BLaER1 treated with 17β-estradiol and CSF1 and Interleukin-3, amounts not matched to agents 10 nM and 100 nM (cell line): ENCODE data around the gene ZNF490.

Experiments
- H3K27ac ChIP-seq, 11 experiments: shearing (Covaris generic); formaldehyde crosslinking; 2 replicates each; pipeline ENCODE4 v1.8.1; 2022
- H3K27me3 ChIP-seq, 11 experiments: shearing (Covaris generic); formaldehyde crosslinking; 2 replicates each; pipeline ENCODE4 v1.8.1; 2022
- H3K36me3 ChIP-seq, 11 experiments: shearing (Covaris generic); formaldehyde crosslinking; 2 replicates each; pipeline ENCODE4 v1.8.1; 2022
- H3K4me1 ChIP-seq, 10 experiments: shearing (Covaris generic); formaldehyde crosslinking; 2 replicates each; pipeline ENCODE4 v1.8.1; 2022
- H3K4me2 ChIP-seq, 11 experiments: shearing (Covaris generic); formaldehyde crosslinking; 2 replicates each; pipeline ENCODE4 v1.8.1; 2022
- H3K4me3 ChIP-seq, 10 experiments: shearing (Covaris generic); formaldehyde crosslinking; 2 replicates each; pipeline ENCODE4 v1.8.1; 2022
- H3K9ac ChIP-seq, 11 experiments: shearing (Covaris generic); formaldehyde crosslinking; 2 replicates each; pipeline ENCODE4 v1.8.1; 2022
- H3K9me3 ChIP-seq, 11 experiments: shearing (Covaris generic); formaldehyde crosslinking; replicated peaks in 1 of 11; 2 replicates each; pipeline ENCODE4 v1.8.1; 2022
- H4K20me1 ChIP-seq, 11 experiments: shearing (Covaris generic); formaldehyde crosslinking; 2 replicates each; pipeline ENCODE4 v1.8.1; 2022
- Cebpa-rat ChIP-seq, 11 experiments: shearing (Covaris generic); IDR thresholded peaks; 2 replicates each; pipeline ENCODE4 v1.8.1; 2022

The ZNF490 gene

DNA sequence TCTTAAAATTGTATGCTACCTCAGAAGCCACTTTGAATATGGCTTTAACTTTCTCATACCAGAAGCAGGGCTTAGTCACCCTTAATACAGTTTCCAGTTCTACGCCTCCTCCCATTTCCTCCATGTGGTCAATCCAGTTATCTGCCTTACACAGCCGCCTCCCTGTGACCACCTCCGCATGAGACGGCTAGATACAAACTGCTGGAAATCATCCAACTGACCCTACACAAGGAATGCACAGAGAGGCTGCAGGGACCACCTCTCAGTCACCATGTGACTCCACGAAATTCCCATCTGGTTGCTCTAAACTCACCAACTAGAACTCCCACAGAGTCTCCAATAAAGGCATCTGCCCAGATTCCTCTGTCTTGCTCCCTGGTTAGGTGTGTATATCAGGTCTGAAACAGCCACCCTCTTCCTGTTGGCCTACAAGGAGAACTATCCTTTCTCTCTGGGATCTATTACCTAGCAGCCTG is 66.2 kb downstream of the ZNF490 start:
- Histone ChIP-seq H3K4me3 (no peak overlapping the region), H3K27ac (no peak overlapping the region), H3K4me2 (peak overlapping the region in 3 of 11 experiments; percentile 7 to 12 (median 8); a peak in 5 of 22 replicates), H3K4me1 (peaks cover 3 to 18% (median 7%) of the 10 kb centered on the region in 10 experiments; a peak in 19 of 20 replicates), H4K20me1 (peaks cover 0 to 47% (median 12%) of the 10 kb centered on the region in 11 experiments; a peak in 12 of 22 replicates), H3K27me3 (no peaks in the 10 kb centered on the region), H3K9ac (no peak overlapping the region), H3K9me3 (peaks cover 91 to 100% (median 99%) of the 10 kb centered on the region in 11 experiments), H3K36me3 (peaks cover 93 to 99% (median 98%) of the 10 kb centered on the region in 11 experiments)
- TF ChIP-seq Cebpa-rat (IDR thresholded peaks at IDR 0.05), result no peak

DNA sequence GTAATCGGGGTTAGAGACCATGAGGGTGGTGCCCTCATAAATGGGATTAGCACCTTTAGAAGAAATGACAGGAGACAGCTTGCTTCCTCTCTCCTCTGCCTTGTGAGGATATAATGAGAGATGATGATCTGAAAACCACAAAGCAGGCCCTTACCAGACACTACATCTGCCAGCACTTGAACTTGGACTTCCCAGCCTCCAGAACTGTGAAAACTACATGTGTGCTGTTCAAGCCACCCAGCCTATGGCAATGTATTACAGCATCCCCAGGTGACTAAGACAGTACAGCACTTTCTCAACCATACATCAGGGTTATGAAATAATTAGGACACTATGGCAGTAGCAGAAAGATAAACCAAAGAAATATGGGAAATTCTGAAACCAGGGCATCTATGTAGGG is 66.8 kb downstream of the ZNF490 start:
- TF ChIP-seq Cebpa-rat (IDR thresholded peaks at IDR 0.05), result no peak
- no peak overlapping the region for H3K4me3 ChIP-seq
- H3K9me3 ChIP-seq, result peaks cover 91 to 100% (median 100%) of the 10 kb centered on the region in 11 experiments
- no peak overlapping the region for H3K27ac ChIP-seq
- peaks cover 0 to 12% (median 3%) of the 10 kb centered on the region in 10 experiments; a peak in 8 of 20 replicates for H3K4me1 ChIP-seq
- H4K20me1 ChIP-seq, result peaks cover 0 to 41% (median 10%) of the 10 kb centered on the region in 11 experiments; a peak in 11 of 22 replicates
- H3K27me3 ChIP-seq, result no peaks in the 10 kb centered on the region
- H3K9ac ChIP-seq, result no peak overlapping the region
- peaks cover 93 to 99% (median 98%) of the 10 kb centered on the region in 11 experiments for H3K36me3 ChIP-seq
- peak overlapping the region in 2 of 11 experiments; percentile 7 to 8; a peak in 4 of 22 replicates for H3K4me2 ChIP-seq
